ENCODE data around the gene AFF3.

The AFF3 gene

DNA sequence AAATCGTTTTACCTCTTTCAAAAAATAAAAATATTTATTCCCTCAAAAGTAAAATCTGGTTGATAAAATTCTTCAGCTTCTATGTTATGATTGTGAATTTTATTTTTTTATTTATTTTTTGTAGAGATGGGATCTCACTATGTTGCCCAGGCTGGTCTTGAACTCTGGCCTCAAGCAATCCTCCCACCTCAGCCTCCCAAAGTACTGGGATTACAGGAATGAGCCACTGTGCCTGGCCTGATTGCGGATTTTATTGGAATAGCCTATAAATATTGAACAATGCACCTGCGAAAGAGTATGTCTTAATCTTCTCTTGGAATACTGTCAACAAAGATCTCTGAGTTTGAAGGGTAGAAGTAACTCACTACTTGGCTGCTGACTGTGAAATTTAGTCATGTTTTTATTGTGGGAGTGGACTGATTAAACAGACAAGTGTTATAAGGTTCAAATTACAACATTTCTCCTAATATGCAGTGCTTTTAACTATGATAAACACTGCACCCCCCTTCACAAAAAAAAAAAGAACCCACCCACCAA lies 138.0 kb downstream of the AFF3 start:
- DNase-seq: no peak

DNA sequence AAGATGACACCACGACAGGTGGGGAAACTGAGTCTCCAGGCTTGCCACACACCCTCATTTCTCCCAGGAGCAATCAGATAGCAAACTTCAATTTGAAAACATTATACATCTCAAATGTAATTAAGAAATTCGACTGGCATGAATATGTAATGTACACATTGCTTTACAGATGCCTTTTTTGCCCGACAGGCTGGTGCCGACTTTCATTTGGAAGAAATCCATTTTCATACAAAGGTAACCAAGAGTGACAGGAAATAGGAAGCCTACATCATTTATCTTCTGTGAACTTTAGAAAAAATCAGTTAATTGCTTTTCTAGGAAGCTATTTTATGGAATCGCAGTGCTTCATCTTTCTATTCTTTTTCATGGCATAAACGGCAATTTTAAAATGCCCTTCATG lies 140.3 kb downstream of the AFF3 start:
- DNase-seq: peak in 1 of 2 experiments; percentile 6

DNA sequence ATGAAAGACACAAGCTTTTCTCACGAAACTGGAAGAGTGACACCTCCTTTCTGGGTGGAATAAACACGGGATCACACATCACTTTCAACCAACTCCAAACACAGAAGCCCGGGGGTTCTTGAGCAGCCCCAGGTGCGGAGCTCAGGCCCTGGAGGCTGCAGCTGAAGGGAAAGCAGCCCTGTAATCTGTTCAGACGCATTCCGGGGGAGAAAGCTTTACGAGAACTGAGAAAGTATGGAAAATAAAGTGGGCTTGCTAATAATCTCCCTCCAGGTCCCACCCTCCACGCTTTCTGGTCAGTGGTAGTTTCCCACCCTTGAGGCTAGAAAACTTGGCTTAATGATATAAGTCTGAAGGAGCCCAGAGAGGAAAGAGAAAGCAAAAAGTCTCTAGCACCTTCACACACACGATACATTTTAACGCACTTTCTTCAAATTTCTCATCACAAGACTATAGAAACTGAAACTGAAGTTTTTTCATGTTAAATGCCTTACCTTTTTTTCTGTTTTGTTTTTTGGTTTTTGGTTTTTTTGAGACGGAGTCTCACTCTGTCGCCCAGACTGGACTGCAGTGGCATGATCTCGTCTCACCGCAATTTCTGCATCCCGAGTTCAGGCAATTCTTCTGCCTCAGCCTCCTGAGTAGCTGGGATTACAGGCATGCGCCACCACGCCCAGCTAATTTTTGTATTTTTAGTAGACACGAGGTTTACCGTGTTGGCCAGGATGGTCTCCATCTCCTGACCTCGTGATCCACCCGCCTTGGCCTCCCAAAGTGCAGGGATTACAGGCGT lies 141.3 kb downstream of the AFF3 start:
- no peak for DNase-seq

DNA sequence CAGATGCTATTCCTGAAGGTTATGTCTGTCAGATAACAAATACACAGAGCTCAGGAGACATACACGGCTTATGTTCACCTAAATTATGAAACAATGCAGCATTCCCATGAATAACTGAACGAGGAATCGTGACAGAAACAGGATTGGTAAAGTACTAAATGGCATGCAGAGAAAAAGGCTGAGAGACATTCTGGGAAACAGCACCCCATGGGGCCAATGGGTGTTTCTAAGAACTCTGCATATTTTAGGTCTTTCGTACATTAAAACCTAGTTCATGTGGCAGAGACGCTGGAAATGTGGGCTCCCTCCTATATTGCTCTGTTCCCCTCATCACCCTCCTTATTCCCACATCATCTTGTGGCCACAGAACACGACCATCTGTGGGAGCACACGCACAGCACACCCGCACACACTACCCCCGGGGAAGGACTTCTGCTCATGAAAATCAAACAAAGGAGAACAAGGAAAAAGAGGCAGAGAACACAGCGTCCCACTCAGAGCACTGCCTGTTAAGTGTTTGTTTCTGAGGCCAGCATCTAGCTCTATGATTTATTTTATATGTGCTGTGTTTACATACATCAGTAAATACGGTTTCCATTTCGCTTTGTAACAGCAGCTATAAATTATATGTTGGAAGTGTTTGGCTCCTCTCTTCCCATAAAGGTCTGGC lies 143.6 kb downstream of the AFF3 start:
- peak; percentile 44 to 72 for DNase-seq

DNA sequence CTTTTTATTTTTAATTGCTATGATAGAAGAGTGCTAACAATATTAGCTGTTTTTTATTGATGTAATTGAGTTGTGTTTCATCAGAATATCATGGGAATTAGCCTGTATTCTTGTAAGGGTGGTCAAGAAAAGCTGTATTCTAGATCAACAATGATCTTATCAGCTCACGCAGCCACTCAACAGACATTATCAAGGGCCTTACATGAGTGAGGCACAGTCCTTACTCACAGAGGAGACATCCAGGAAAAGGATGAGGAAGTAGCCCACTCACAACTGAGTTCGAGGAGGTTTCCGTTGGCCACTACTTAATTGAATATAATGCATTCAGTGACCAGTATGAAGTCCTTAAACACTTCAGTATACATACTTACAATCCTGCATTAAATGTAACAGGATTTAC lies 152.5 kb downstream of the AFF3 start:
- no peak for DNase-seq

DNA sequence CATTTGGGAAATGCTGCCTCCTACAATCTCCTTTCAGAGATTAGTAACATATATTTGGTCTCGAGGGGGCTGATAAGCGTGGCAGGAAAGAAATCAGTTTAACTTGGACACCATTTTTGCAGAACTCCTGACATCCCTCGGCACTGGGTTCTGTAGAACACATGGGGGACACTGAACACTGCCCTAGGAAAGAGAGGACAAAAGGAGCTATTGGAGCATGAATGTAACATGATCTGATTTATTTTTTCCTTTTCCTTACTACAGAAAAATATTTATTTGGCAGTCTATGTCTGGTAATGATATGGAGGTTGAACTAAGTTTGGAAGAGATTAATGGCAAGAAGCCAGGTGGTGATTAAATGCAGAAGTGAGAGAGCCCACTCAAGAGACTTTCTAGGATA lies 153.8 kb downstream of the AFF3 start:
- no peak for DNase-seq

DNA sequence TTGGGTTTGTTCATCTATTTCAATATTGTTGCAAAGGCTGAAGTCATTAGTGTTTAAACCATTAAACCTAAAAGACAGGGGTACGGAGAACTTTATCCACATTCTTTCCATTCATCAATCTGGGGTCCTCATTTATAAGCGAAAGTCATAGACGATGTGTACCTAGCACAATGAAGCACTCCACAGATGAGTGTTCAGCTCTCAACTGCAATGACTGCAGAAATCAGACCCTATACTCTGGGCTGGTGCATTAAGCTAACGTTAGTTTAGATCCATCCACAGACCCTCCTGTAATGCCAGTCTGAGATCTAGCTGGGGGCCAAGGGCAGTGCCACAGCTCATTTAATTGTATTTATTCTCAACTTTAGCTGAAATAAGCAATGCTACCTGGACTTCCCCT lies 155.2 kb downstream of the AFF3 start:
- DNase-seq: peak in 1 of 2 experiments; percentile 8

DNA sequence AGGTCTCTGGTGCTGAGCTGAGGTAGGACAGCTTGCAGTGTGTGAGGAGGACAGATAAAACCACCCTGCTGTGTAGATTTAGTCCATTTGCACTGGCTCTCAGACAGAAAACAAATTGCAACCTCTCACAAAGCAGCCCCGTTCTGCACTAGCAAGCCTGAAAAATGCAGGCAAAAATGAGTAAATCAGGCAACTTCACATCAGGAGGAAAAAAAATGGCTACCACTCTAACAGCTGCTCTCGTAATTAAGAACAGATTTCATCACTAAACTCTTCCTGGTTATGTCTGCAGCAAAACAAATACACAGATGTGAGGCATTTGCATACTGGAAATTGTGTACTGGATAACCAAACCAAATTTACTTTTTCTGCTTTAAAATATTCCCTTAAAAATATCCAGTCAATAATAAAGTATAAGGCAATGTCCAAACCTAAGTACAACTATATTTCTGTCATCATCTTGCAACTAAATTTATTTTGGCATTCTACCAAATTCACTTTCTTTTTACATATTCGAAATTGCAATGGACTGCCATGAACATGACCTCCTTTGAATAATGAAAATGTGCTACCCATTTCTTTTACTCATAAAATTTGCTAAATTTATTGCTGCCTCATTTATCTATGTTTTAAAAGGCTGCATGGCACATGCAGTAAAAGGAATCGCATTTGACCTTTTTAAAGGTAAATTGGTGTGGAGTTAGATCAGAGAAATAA lies 157.4 kb downstream of the AFF3 start:
- DNase-seq: peak; percentile 22 to 69

DNA sequence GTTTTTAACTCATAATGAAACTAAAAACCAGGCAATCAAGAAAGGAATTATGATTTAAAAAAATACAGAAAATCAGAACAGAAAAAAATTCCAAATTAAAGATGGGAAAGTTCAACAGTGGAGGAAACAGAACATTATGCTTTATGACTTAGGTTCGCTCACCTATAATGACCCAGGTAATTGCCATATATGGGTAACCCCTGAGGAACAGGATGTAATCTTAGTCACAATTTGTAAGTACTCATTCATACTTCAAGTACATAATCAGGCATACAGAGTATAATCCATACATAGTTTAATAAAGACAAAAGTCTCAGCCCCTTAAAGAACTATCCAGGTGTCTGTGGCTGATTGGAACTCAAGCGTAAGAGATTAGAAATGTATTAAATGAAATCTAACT lies 159.6 kb downstream of the AFF3 start:
- no peak for DNase-seq

DNA sequence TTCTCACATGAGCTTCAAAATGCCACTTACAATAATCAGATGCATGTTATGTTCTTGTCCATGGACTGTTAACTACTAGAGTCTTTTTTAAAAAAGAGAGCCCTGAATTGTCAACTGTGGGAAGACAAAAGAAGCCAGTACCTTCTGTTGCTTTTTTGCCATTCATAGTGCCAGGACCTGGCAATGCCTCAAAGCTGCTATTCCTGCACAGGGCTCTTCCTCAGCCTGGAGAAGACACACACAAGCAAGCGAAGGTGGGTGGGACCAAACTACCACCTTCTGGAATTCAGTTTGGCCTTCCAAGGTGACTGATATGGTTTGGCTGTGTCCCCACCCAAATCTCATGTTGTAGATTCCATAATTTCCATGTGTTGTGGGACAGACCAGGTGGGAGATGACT lies 160.6 kb downstream of the AFF3 start:
- no peak for DNase-seq

DNA sequence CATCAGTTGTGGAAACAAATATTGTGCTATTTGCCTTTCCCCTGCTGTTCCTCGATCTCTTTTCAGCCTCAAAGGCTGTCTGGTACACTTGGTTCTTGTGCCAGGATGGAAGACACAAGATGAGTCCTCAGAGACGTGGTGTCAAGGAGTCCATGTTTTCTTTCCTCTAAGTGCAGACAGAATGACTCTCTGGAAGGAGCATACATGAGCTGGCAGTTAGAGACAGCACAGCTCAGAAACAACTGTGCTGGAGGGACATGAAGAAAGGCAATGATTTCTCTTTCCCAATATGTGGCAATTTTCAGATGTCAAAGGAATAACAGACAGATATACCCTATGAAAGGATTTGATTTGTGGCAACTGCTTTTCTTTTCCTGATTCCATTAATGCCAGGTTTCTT lies 162.2 kb downstream of the AFF3 start:
- DNase-seq: no peak

DNA sequence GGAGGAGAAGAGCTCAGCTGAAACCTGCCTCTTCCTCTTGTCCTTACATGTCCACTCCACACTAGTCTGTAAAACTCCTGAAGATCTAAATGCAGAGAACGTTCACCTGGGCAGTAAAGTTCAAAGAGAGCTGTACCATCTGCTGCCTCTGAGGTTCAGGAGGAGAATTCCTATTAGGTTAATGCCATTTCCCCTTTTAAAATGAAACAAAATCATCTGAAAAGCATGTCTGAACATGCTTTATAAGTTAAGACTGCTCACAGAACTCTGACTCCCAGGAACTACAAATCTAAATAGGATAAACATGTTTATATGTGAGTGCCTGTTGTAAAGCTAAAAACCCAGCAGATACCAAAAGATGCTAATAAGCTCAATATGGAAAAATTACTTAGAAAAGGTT lies 164.4 kb downstream of the AFF3 start:
- DNase-seq: no peak

DNA sequence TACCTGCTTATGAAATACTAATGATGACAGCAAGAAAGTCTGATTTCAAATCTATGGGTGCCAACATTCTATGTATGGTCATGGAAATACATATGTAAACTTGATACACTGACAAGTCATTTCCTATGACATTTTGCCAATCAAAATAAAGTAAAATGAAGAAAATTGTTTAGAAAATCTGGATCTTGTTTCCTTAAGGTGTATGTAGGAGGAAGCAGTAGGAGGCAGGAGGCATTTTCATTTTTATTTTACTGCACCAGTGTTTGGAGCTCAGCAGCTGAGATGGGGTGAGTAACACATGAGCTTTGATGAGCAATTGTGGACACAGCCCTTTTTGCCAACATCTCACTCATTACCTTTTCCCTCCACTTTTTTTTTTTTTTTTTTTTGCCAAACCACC lies 167.0 kb downstream of the AFF3 start:
- DNase-seq: no peak

DNA sequence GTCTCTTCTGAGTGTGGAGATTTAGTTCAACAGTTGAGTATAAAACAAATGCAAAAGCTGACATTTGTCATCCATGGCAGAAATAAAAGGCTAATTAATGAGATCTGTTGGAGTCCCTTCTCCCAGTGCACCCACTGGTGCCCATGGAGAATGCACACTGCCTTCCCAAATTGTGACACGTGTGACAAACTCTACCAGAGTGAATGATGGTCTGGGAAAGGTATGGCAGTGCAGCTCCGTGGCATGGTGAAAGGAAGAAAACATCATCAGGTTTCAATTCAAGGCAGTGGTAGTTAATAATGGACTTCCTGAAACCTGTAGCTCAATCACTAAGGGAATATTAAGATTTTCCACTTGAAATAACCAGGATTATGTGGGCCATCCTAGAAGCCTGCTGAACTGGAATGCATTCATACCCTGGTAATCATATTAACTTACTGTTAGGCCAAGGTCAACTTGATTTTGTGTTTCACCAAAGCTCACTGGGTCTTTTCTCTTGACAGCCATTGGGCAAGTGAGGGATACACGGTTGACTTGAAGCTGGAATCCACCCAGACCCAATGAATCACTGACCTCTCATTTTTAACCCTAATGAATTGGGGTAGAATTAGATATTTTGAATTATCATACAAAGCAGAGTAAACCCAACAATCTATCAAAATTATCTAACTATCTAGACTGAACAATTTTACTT lies 167.6 kb downstream of the AFF3 start:
- no peak for DNase-seq

DNA sequence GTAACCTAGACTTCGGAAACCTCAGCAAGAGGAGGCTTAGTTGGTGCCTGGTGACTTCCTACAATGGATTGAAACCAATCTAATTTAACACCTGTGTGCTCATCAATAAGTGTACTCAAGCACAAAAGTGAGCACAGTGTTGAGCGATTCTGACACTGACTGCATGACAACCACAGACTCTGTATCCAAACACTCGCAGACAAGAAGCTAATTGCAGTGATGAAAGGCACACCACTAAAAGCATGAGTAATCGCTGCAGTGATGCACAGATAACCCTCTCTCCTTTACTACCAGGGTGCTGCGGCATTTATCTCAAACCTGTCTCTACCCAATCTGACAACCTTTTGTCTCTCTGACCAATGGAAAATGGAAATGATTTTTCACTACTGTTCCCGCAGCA lies 168.1 kb downstream of the AFF3 start:
- peak; percentile 26 to 61 for DNase-seq

DNA sequence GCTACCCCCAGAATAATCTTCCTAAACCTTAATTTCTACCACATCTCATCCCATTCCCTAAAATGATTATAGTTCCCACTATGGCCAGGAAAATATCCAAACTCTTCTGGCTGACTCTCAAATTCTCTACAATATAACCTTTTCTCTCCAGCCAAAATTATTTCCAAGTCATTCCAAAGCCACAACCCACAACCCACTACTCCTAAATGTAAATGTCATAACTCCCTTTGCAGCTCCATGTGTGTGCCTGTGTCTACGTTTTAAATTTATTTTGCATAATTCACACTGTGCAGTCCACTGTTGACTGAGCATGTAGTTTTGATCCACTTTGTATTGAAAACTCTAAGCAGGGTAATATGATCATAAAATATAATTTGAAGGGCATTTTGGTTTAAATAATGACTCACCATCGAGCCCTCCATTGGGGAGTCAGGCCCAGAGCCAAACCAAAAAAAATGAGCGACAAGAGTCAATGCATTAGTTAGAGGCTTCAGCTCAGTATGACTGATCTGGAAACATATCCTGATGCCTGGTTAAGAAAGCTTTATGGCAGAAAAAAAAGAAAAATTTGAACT lies 171.0 kb downstream of the AFF3 start:
- peak in 1 of 2 experiments; percentile 29 for DNase-seq

DNA sequence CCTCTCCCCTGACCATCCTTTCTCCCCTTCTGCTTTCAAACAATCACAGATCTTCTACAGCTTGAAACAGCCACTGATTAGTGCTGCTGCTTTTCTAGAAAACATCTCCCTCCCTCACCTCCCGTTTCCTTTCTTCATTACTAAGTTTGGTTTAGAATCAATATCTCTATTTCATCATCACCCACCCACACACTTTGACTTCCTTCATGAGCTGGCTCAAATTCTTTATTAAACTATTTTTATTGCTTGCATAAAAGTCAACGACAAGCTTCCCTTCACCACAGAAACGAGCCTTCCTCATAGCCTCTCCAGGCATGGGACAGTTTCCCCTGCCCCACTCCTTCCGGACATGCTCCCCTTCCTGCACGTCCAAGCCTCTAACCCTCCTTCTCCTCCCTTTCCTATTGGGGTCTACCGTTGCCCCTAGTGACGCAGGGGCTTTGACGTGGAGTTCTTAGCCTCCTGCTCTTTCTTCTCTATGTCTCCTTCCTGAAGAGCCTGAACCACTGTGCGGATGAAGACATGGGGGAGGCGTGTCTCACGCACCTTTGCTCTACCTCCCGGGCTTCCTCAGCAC lies 172.0 kb downstream of the AFF3 start:
- DNase-seq: no peak

DNA sequence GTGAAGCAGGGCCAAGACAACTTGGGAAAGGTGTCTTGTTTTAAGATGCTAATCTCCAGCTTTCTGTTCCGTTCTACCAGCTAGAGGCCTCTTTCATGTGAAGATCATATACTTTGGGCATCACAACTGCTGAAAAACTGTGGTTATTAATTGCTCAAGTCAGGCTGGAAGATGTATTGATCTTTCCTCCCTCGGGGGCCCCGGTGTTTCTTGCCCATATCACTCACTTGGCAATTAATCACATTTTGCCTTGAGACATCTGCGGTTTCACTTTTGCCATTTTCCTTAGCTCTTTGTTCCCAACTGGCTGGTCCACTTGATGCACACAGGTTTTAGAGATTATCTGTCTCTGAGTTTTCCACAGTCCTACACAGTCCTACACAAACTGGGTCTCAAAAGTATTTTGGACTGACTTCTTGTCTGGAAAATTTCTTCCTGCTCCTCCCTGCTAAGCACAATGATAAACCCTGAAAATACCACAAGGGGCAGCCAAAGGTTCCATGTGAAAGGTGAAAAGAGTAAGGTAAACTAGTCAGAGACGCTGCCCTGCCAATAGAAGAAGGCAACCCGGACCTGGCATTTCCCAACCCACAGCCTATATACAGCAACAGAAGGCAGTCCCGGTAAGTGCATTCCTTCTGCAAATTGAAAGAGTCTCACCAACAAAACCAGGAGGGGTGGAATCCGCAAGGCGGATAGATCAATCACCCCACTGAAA lies 181.0 kb downstream of the AFF3 start:
- DNase-seq: no peak

DNA sequence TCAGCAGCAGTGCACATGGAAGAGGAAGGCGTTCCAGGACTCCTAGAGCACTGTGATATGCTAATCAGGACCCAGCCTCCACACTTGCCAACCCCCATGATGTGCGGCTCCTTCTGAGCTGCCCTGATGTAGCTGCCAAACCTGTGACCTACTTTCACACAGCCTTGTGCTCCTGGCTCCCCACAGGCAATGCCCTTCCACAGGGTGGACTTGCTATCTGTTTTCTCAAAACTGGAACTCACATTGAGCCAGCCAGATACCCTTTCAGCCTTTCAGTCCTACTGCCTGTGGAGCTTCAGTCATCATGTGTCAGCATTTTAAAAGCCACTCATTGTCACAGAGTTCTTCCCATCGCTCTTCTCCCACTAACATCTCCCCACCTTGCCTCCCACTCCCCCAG lies 181.6 kb downstream of the AFF3 start:
- DNase-seq: no peak

DNA sequence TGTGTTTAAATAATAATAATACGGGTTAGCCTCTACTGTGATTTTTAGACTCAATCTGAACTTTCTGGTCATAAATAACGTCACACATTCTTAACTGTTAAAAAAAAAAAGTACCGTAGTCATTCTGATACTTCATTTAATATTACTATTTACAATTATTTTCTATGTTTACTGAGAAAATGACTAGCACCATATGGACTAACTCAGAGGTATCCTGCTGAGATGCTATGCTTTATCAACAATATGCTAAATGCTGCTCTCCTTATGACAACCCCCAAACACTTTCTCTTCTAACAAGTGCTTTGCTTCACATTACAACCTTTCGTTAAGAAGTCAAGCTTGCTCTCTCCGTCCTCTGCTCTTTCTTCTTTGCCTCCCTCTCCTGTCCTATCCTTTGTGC lies 182.1 kb downstream of the AFF3 start:
- DNase-seq: no peak

DNA sequence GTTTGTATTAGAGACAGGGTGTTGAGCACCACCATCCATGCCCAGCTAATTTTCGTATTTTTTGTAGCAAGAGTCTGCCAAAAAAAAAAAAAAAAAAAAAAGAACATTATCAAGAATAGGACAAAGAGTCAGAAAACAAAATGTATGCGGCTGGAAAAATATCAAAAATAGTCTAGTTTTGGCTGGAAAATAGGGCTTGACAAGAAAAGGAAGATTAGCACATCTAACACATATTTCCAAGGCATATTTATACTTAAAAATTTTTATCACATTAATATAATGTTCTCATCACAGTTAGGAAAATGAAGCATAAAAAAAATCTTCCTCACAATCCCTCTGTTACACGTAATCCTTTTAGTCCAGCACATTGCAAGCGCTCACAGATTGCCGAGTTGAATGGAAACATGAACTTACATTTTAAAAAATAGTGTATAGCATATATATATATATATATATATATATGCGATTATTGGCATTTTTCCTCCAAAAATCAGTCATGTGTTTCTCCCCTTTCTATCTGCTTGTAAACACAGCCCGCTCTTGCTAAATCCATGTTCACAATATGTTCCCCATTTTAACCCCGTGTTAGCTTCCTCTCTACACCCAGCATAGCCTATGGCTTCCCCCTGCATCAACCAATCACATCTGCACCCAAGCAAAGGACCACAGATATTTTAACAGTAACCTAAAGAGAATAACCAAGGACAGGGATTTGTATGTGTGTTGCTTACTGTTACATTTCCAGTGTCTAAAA lies 183.0 kb downstream of the AFF3 start:
- no peak for DNase-seq

Data from NCI-H2081 (cell line).